Type B pancreatic cell (in vitro differentiated cells): ENCODE measurements around the gene CCNY. TPM values are rescaled to one million over a fixed set of nuclear protein-coding genes. Genes with fewer than 3 reads are reported as not detected.

Experiments
- DNase-seq: peaks from one replicate; pipeline ENCODE4 v3.0.0; 2021; ENCODE audit warnings: mixed read lengths; ENCODE audit not compliant: unreplicated experiment; ENCODE audit errors: extremely low spot score
- H3K27ac Mint-ChIP-seq: 2 replicates; pipeline ENCODE4 v1.8.0; 2021; ENCODE audit warnings: mild to moderate bottlenecking, mixed read lengths
- H3K27me3 Mint-ChIP-seq: 2 replicates; pipeline ENCODE4 v1.8.0; 2021; ENCODE audit warnings: mixed read lengths
- H3K36me3 Mint-ChIP-seq: 2 replicates; pipeline ENCODE4 v1.8.0; 2021; ENCODE audit warnings: mixed read lengths
- H3K4me1 Mint-ChIP-seq: one replicate; pipeline ENCODE4 v1.8.0; 2021; ENCODE audit warnings: mixed read lengths; ENCODE audit not compliant: unreplicated experiment
- H3K4me3 Mint-ChIP-seq: 2 replicates; pipeline ENCODE4 v1.8.0; 2021; ENCODE audit warnings: mild to moderate bottlenecking, mixed read lengths
- H3K9me3 Mint-ChIP-seq: 2 replicates; pipeline ENCODE4 v1.8.0; 2021; ENCODE audit warnings: mixed read lengths
- CTCF ChIP-seq: fragments of 200-600 bp; sonication (generic); conservative IDR thresholded peaks from 2 replicates; pipeline ENCODE4 v1.5.0; 2021; ENCODE audit warnings: antibody characterized with exemption, mild to moderate bottlenecking
- total RNA-seq: library from RNA; stranded (reverse); gene quantifications from 2 replicates; pipeline ENCODE4 v1.2.1, GENCODE V29; 2021; ENCODE audit warnings: low replicate concordance

CCNY gene
- total RNA-seq, 1 donor from 2014 or later: 74.6 TPM

GRCh38 chr10:35347121-35347562, 10.8 kb downstream of the CCNY start:
- Mint-ChIP-seq H3K4me1 (peaks cover 58% of the 10 kb centered on the region), H3K27ac (peak overlapping the region; percentile 9), H3K27me3 (no peaks in the 10 kb centered on the region), H3K9me3 (no peaks in the 10 kb centered on the region), H3K36me3 (peaks cover 3% of the 10 kb centered on the region), H3K4me3 (no peak overlapping the region)
- TF ChIP-seq CTCF: no peak
- DNase-seq: no peak

DNA sequence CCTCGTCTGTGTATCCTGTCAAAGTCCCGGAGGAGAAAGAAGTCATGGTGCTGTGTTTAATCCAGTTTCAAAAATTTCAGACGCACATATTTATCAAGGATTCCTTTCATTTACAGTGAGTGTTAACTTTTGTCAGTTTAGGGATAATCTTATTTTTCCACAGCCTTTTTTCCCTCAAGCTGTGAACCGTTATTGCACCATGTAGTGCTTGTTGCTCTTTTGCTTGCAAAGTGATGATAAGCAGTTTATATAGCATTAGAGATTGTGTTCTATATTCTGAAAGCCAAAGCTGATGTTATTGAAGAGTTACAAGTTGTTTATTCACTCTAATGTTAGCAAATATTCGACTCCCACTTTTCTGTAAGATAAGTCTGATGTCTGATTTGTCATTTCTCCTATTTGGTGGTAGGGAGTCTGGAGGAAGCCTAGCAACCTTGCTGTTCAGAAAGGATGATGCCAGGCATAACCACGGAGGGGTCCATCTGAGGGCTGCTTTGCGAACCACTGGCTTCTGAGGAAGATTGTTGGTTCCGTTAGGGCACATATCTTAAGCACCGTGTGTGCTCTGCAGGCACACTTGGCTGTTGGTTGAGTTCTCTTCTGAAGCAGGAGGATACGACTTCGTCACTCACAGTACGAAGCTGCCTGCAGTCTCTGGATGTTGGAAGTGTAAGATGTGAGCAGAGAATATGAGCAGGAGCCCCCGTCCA, 11.7 kb downstream of the CCNY start:
- H3K9me3 Mint-ChIP-seq: peaks cover 4% of the 10 kb centered on the region
- no peak overlapping the region for H3K27ac Mint-ChIP-seq
- no peak for TF ChIP-seq CTCF
- H3K27me3 Mint-ChIP-seq: no peaks in the 10 kb centered on the region
- H3K4me1 Mint-ChIP-seq: peaks cover 62% of the 10 kb centered on the region
- no peak for DNase-seq
- no peak overlapping the region for H3K4me3 Mint-ChIP-seq
- peaks cover 6% of the 10 kb centered on the region for H3K36me3 Mint-ChIP-seq

DNA sequence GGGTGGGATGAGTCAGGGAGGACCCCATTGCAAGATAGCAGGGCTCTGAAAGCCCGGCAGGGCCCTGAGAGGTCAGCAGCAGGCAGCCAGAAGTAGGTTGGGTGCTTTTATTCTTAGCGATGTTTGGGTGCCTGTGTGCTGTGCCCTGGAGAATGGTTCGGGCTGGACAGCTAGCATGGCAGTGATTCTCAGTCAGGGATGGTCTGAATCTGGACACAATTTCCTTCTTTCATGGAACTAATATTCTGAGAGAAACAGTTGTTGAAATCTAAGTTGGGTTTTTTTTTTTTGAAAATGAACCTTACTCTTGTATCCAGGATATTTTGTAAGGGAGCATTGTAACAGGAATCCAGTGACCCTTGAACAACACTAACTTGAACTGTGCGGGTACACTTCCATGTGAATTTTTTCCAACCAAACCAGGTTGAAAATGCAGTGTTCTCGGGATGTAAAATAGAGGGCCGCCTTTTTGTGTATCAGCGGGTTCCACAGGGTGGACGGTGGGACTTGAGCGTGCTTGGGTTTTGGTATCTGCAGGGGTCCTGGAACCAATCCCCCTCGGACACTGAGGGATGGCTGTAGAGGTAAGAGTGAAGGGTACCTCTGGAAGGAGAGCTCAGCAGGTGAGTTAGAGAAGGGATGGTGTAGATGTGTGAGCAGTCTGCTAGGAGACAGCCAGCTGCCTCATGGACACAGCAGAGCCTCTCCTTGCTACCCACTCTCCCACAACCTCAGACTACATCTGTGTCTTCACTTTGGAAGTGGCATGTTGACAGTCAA, 12.5 kb downstream of the CCNY start:
- Mint-ChIP-seq H3K4me1 (peaks cover 64% of the 10 kb centered on the region), H3K36me3 (peaks cover 6% of the 10 kb centered on the region), H3K9me3 (peaks cover 4% of the 10 kb centered on the region), H3K27me3 (no peaks in the 10 kb centered on the region), H3K27ac (no peak overlapping the region), H3K4me3 (no peak overlapping the region)
- no peak for DNase-seq
- TF ChIP-seq CTCF: no peak

- H3K27ac Mint-ChIP-seq: no peak overlapping the region
- DNase-seq: no peak
- peaks cover 66% of the 10 kb centered on the region for H3K4me1 Mint-ChIP-seq
- peaks cover 4% of the 10 kb centered on the region for H3K9me3 Mint-ChIP-seq
- TF ChIP-seq CTCF: no peak
- H3K4me3 Mint-ChIP-seq: no peak overlapping the region
- no peaks in the 10 kb centered on the region for H3K27me3 Mint-ChIP-seq
- peaks cover 6% of the 10 kb centered on the region for H3K36me3 Mint-ChIP-seq
These were observed 13.1 kb downstream of the CCNY start for GRCh38 chr10:35349389-35349915.

GRCh38 chr10:35351021-35351420, 14.7 kb downstream of the CCNY start:
- H3K36me3 Mint-ChIP-seq: peaks cover 3% of the 10 kb centered on the region
- H3K4me1 Mint-ChIP-seq: peaks cover 65% of the 10 kb centered on the region
- TF ChIP-seq CTCF: no peak
- H3K9me3 Mint-ChIP-seq: peaks cover 4% of the 10 kb centered on the region
- no peak overlapping the region for H3K27ac Mint-ChIP-seq
- H3K4me3 Mint-ChIP-seq: no peak overlapping the region
- H3K27me3 Mint-ChIP-seq: no peaks in the 10 kb centered on the region
- no peak for DNase-seq
